ENCODE data around the gene ADAMTS9. TPM values are rescaled to one million over a fixed set of nuclear protein-coding genes. Genes with fewer than 3 reads are reported as not detected.
"Not testable (repeated sequence)": the region's sequence is repeated elsewhere in the genome, so short reads cannot be mapped to it uniquely, and the experiment has no call there.

ADAMTS9 gene
- total RNA-seq, 1 donor from 2014 or later = 58.3 TPM

DNA sequence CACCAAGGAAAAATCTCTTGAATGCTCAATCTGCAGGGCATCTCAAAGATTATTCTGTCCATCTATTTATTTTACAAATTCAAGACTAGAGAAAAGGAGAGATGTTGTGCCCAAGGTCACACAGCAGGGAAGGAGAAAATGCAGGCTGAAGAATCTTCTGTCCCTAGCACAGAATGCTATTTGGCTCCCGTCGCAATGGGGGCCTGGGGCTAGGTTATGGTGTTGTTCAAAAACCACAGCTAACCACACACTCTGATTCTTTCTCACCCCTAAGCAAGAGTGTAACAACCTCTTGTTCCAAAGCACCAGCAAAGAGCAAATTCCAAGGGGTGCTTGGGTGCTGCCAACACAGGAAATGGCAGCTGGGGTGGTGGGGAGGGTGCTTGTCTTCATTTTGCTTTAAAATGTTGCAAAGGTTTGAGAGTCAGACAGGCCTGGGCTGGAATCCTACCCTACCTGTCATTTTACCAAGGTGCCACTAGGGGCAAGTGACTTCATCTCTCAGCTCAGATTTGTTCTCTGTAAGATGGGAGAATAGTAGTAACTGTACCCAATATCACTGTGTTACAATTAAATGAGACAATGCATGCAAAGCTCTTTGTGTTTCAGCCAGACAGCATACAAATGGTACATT is 112.5 kb downstream of the ADAMTS9 start:
- DNase-seq (ENCODE audit: low read depth, low spot score) = no peak

DNA sequence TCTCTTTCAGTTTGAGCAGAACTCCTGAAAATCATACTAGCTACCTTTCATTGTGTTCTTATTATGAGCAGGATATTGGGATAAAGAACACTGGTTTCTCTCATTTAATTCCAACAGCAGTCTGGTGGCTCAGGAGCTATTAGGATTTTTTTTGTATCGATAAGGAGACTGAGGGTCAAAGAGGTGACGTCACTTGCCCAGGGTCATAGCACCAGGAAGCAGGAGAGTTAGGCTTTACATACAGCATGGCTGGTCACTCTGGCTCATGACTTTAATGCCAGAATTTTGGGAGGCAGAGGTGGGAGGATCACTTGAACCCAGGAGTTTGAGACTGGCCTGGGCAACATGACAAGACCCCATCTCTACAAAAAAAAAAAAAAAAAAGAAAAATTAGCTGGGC is 113.6 kb downstream of the ADAMTS9 start:
- no peak for DNase-seq (ENCODE audit: low read depth, low spot score)

GRCh38 chr3:64571982-64572381 is 115.8 kb downstream of the ADAMTS9 start:
- no peak for DNase-seq (ENCODE audit: low read depth, low spot score)

DNA sequence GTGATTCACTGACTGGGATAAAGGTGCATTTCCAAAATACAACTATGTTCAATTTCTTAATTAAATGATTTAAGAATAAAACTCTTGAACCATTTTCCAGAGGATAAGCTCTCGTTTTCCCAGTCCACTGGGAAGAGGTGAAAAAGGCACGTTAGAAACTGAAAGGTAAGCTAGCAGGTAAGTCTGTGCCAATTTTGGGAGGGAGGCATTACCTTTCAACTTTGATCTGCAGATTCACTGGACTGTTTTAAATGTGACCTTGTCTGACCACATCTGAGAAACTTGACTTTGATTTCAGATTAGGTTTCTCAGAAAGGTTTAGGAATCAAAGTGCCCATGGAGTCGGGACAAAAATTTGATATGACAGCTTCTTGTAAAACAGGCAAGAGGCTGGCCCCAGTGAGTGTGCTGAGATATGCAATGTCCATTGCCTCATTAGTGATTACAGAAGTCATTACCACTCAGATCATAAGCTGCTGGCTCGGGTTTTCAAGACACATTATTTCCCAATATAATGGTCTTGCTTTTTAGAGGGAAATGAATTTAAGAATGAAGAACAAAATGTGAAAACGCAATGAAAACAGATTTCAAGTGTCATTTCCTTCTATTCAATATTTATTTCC is 118.8 kb downstream of the ADAMTS9 start:
- no peak for DNase-seq (ENCODE audit: low read depth, low spot score)

GRCh38 chr3:64566859-64567258 is 120.9 kb downstream of the ADAMTS9 start:
- no peak for DNase-seq (ENCODE audit: low read depth, low spot score)

DNA sequence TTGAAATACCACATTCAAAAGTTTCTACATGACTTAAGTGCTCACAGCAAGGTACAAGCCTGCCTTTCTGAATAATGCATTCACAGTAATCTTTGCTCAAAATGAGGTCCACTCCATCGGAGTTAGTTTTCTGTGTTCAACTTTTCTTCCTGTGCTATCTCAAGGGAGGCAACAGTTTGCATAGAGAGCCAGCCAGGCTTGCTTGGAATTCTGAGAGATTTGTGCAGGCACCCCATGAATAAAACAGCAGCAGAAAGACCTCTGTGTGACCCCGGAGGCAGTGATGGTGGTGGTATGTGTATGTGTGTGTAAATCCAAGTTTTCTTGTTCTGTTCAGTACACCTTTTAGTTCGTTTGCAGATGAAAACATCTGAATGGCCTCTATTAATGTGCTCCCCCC is 124.0 kb downstream of the ADAMTS9 start:
- DNase-seq (ENCODE audit: low read depth, low spot score) = no peak

DNA sequence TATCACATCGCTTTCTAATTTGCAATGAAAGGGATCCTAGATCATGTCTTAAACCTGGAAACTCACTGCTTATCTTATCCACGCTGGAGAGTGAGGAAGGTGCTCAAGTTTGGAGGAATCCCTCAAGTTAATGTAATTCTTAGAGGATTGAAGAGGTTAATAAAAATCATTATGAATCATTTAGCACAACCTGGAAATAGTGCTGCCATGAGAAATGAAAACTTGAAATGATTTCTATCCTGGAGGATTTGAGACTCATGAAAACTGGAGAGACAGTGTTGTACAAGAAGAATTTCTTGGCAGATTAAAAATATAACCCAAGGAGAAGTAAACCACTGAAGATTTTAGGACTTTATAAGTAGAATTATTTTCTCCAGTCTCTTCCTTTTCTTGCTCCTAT is 125.9 kb downstream of the ADAMTS9 start:
- no peak for DNase-seq (ENCODE audit: low read depth, low spot score)

GRCh38 chr3:64561325-64561843 is 126.4 kb downstream of the ADAMTS9 start:
- DNase-seq (ENCODE audit: low read depth, low spot score) = no peak

GRCh38 chr3:64560791-64561190 is 127.0 kb downstream of the ADAMTS9 start:
- no peak for DNase-seq (ENCODE audit: low read depth, low spot score)

GRCh38 chr3:64559588-64559987 is 128.2 kb downstream of the ADAMTS9 start:
- DNase-seq (ENCODE audit: low read depth, low spot score) = no peak

DNA sequence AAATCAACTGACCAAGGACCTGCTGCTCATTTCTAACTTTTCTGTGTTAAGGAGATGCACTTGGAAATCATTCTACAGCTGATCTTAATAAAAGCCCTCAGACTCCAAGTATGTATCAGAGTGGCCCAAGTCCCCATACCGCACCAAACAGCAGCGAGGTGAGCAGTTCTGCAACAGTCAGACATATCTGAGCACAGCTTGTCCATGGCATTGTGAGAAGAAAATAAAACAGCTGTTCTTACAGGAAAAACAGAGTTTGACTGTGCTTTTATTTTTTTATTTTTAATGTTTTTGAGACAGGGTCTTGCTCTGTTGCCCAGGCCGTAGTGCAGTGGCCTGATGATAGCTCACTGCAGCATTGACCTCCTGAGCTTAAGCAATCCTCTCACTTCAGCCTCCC is 131.8 kb downstream of the ADAMTS9 start:
- no peak for DNase-seq (ENCODE audit: low read depth, low spot score)

DNA sequence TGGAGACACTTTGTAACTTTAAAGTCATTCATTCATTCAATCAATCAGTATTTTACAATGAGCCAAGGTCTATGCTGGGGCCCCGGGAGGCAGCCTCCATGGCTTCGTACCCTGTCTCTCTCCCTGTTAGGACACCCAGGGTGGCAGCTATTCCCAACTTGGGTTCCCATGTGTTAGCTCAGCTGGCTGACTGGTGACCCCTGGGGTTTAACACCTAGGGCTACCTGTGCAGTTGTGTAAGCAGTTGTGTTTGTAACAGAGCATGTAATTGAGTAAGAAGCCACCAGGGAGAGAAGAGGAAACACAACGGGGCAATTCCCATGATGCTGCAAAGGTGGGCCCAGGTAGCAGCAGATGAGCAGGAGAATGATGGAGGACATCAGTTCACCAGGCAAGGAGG is 132.4 kb downstream of the ADAMTS9 start:
- DNase-seq (ENCODE audit: low read depth, low spot score) = no peak

DNA sequence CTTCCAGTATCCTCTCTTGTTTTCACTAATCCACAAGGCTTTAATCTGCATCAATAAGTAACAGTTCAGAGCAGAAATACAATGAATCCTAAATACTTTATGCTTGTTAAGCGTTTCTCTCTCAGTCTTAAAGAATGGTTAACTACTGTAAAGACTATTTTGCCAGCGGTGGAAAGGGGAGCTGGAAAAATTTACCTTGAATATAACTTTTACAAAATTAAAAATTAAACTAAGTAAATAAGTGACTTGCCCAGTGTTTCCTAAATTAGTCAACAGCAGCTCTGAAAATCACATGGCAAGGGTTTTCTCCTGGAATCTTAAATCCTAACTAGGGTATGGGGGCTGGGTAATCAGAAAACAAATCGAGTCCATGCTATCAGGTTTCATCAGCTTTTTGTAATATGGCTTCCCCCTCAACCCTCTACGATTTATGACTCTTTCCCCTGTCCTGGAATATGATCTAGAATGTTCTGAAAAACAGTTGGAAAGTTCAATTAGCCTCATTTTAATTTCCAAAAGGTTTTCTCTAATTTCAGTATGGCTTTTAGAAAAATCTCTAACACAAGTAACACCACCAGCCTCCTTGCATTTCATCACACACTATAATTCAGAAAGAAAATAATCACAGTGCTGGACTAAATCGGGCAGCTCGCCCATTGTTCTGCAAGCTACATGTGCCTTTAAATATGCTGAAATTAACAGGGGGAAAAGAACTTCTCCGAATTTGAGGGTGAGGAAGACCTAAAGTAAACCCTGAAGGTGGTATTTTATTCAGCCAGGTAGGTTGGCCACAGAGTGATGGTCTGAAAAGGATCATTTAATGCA is 133.5 kb downstream of the ADAMTS9 start:
- no peak for DNase-seq (ENCODE audit: low read depth, low spot score)

DNA sequence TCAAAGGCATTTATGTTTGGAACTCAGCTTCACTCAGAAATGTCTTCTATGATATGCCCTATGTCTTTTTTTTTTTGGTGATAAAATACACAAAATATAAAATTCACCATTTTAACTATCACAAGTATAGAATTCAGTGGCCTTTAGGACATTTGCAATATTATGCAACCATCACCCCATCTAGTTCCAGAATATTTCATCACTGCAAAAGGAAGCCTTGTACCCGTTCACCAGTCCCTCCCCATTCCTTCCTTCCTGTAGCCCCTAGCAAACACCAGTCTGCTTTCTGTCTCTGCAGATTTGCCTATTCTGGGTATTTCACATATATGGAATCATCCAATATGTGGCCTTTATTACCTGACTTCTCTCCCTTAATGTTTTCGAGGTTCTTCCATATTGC is 134.8 kb downstream of the ADAMTS9 start:
- no peak for DNase-seq (ENCODE audit: low read depth, low spot score)

GRCh38 chr3:64552160-64552559 is 135.6 kb downstream of the ADAMTS9 start:
- no peak for DNase-seq (ENCODE audit: low read depth, low spot score)

GRCh38 chr3:64551697-64552096 is 136.1 kb downstream of the ADAMTS9 start:
- DNase-seq (ENCODE audit: low read depth, low spot score) = no peak

GRCh38 chr3:64550745-64551144 is 137.1 kb downstream of the ADAMTS9 start:
- no peak for DNase-seq (ENCODE audit: low read depth, low spot score)

- no peak for DNase-seq (ENCODE audit: low read depth, low spot score)
Measured at GRCh38 chr3:64549869-64550268, 137.9 kb downstream of the ADAMTS9 start.

GRCh38 chr3:64548200-64548889 is 139.5 kb downstream of the ADAMTS9 start:
- no peak for DNase-seq (ENCODE audit: low read depth, low spot score)

- no peak for DNase-seq (ENCODE audit: low read depth, low spot score)
Measured at GRCh38 chr3:64546856-64547255, 140.9 kb downstream of the ADAMTS9 start.

DNA sequence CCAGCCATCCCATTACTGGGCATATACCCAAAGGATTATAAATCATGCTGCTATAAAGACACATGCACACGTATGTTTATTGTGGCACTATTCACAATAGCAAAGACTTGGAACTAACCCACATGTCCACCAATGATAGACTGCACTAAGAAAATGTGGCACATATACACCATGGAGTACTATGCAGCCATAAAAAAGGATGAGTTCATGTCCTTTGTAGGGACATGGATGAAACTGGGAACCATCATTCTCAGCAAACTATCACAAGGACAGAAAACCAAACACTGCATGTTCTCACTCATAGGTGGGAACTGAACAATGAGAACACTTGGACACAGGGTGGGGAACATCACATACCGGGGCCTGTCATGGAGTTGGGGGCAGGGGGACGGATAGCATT is 142.6 kb downstream of the ADAMTS9 start:
- not testable (repeated sequence) for DNase-seq (ENCODE audit: low read depth, low spot score)

GRCh38 chr3:64541803-64542202 is 146.0 kb downstream of the ADAMTS9 start:
- no peak for DNase-seq (ENCODE audit: low read depth, low spot score)

Measured in pulmonary artery endothelial cell (primary cell).